Inflammatory macrophage treated with lipopolysaccharide for 4 hours (primary cell): ENCODE measurements around the gene CNTFR.
"Not testable (repeated sequence)": the region's sequence is repeated elsewhere in the genome, so short reads cannot be mapped to it uniquely, and the experiment has no call there.

ENCODE experiments used
- DNase-seq: peaks from one replicate; pipeline ENCODE4 v3.0.0-alpha.2; 2020

CNTFR gene

DNA sequence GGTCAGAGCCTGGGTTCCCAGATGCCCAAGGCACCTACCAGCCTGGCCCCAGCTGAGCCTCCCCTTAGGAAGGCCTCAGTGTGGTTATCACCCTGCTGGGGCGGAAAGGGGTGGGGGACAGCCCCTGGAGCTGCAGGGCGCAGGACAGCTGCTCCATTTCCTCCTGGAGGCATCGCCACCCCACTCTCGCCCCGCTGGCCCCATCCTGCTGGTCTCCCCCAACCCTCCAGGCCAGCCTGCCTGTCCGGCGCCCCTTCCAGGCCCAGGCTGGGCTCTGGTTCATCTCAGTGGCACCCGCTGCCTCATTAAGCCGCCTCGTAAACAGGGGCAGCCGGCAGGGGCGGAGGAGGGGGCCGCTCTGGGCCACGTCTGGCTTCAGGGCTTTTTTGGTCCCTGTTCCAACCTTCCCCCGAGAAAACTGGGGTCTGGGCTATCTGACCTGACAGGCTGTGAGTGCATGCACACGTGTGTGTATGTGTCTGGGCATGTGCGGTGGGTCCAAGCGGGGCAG is 36.0 kb downstream of the CNTFR start:
- no peak for DNase-seq

DNA sequence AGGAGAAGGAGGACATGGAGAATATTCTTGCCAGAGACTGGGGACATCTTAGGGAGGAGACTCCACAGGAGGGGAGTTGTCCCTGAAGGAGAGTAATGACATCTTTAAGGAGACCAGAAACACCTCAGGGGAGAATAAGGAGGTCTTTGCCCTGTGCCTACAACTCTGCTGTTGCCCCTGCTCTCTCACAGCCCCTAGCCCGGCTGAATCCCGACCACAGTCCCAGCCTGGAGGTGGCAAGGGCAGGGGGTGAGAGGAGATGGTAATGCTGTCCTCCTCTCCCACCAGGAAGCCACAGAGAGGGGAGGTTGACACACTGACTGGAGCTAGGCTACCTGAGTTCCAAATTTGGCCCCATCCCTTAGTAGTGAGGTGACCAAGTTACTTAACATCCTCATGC is 36.5 kb downstream of the CNTFR start:
- no peak for DNase-seq

DNA sequence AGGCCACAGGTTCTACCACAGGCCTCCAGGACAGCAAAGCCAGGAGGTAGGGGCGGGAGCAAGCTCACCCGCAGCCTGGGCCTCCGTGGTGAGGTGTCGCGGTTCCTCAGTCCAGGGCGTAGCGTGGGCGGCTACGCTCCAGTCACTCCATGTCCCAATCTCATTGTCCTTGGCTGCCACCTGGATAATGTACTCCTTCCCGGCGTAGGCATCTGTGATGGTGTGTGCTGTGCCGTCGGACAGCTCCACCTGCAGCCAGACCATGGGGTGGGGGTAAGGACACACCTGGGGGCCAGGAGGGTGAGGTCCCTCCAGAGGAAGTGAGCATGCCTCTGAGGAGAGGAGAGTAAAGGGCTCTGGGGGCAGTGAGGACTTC is 36.9 kb downstream of the CNTFR start:
- no peak for DNase-seq

DNA sequence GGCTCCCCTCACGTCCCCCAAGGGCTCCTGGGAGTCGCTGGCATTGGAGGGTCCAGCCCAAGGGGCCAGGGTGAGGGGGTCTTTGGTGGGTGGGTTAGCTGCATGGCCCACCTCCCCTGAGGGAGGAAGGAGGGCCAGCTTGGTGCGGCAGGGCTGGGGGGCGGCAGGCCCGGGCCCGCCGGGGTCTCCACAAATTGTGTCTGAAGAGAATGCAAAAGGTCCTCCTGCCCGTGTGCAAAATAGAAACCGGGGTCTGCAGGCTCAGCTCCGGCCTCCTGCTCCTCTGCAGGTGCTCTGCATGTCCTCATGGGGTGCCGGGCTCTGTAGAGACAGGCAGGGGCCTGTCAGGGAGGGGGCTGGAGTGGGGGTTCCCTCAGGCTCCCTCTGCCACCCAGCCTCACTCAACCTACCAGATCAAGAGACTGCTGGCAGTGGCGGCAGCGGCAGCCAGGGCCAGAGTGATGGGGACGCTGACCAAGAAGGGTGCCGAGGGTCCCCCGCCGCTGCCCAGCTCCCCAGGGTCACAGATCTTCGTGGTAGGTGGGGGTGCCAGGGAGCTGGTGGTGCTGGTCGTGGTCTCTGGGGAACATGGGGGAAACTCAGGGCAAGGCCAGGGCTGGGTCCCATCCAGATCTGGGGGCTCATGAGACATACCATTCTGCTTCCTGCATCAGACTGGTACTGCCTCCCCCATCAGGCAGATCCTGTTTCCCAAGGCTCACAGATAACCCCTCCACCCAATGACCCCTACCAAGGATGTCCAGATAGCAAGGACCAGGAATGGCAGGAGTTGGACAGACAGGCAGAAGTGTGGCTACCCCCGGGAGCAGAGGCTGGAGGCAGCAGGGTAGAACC is 37.5 kb downstream of the CNTFR start:
- no peak for DNase-seq

DNA sequence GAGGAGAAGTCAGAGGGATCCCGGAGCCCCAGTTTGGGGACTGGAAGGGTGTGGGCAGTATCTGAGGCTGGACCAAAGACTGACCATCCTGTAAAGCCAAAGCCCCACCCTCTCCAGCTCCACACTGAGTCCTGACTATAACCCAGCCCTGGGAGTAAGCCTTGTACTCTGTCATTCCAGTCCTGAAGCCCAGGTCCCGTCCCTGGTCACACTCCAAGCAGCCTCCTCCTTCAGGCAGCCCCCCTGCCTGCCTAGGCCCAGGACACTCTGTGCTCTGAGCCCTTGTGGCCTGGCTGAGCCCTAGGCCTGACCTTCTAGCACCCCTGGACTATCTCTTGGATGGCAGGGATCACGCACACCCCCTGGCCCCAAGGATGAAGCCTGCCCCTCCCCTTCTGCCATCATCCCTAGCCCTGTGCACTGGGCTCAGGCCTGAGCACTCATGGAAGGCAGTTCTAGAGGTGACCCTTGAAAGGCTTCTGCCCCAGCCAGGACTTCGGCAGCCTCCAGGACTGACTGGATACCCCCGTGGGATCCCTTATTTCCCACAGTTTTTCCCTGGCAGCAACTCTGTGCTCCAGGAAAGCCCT is 38.7 kb downstream of the CNTFR start:
- no peak for DNase-seq

DNA sequence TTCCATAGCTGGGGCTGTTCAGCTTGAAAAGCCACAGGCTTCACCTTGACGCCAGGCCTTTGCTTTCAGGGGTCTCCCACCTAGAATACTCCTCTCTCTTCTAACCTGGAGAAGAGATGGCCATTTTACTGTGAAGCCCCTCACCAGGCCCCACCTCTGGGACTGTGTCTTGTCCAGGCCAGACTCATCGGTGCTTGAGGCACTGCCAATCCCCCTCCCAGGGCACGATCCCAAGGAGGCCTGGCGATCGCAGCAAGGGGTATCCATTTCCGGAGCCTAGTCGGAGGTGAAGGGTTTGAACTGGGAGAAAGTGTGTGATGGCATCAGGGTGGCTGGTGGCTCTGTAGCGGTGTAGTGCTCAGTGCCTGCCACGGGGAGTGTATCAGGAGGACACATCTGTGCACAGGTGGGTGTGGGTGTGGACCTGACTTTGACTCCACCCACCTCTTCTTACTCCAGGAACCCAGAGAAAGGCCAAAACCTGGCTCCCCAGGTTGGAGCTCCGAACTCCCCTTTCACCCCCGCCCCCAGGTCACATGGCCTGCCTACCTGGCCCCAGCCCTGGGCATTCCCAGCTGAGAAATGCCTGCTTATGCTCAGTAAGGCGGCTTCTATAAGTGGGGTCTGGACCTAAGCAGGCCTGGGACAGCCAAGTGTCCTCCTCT is 39.4 kb downstream of the CNTFR start:
- no peak for DNase-seq

DNA sequence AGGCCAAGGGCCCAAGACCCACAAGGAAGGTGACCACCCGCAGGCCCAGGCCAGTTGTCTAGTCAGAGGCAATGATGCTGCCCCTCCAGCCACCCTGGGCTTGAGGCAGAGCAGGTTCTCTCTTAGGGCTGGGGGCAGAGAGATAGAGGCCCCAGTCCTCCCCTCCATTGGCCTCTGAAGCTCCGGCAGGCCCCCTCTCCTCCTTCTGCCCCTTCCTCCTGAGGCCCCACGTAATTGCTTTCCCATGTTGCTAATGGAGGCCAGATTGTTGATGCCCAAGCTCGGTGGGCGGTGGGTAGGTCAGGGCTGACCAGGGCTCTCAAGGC is 40.2 kb downstream of the CNTFR start:
- DNase-seq: no peak

DNA sequence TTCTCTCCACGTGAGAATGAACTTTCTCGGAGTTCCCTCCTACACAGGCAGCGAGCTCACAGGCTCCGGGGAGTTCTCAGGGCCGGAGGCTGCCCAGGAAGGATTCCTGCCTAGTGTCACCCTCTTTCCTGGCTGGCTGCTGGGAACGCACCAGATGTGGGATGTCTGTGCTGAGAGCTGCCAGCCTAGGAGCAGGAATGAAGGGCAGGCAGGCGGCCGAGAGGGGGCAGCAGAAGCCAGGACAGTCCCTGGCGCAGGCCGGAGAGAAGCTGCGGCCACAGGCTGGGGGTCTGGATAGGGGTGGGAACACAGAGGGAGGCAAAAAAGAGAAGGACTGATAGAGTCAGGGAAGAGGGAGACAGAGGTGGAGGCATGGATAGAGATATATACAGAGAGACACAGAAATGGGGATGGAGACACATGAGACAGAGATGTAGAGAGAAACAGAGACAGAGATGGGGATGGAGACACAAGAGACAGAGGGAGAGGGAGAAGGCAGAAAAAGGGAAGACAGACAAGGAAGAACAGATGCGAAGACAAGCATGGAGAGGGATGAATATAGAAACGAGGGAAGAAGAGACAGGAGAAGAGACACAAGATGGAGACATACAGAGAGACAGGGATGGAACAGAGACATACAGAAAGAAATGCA is 41.4 kb downstream of the CNTFR start:
- DNase-seq: peak; percentile 39

DNA sequence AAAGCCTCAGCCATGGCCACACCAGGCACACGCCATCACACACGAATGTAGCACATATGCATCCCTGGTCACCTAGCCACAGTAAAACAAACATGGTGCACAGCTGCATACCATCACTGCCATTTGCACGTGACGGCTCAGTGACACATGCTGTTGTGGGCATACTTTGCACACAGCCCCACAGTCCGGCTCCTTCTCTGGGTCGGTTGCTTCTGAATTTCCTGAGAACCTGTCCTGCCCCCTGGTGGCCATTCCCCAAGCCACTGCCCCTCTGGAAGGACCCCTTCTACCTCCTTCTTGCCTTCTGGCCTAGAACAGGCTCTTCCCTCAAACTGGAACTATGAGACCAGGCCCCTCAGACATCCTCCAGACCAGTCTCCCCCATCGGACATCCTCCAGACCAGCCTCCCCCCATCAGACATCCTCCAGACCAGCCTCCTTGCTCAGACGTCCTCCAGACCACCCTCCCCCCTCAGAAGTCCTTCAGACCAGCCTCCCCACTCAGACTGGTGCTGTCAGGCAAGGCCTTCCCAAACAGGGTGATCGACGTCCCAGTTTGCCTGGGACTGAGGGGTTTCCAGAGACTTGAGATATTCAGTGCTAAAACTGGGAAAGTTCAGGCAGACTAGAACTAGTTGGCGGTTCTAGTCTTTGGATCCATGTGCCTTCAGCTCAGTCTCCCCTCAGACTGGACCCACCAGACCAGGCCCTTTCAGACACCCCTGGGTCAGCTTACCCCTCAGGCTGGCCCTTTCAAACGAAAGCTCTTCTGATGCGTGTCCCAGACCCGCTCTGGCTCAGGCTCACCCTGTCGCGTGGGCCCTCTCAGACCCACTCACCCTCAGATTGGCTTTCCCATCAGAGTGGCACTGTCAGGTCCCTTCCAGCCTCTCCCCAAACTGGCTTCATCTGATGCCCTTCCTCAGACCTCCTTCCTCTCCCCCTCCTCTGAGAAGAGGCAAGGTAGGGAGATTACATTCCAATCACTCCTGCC is 42.4 kb downstream of the CNTFR start:
- peak; percentile 63 for DNase-seq

DNA sequence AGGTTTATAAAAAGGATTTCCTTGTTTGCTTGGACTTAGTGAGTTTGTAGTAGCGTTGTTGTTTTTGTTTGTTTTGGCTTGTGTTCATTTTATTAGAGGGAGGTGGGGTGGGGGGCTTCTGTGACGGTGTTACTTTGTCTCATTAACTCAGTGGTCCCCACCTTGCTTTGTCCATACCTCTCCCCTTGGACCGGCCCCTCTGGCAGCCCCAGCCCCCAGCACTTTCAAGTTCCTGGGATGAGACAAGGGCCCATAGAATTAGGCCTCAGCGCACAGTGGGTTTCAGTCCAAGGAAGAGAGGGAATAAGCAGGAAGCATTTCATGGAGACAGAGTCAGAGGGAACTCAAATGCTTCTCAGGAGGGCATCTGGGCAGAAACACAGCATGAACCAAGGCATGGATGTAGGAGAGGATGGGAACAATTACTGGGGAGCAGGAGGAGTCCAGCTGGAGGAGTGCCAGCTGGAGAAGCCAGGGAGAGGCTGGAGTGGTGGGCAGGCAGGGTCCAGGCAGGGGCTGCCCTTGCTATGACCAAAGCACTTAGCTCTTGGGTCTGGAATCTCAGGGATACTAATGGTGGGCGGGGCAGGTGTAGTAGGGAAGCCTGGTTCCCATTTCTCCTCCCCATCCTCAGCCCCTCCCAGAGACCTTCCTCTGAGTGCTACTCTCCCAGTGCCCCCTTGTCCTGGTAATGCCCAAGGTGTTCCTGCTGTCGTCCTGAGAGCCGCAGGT is 43.3 kb downstream of the CNTFR start:
- no peak for DNase-seq

DNA sequence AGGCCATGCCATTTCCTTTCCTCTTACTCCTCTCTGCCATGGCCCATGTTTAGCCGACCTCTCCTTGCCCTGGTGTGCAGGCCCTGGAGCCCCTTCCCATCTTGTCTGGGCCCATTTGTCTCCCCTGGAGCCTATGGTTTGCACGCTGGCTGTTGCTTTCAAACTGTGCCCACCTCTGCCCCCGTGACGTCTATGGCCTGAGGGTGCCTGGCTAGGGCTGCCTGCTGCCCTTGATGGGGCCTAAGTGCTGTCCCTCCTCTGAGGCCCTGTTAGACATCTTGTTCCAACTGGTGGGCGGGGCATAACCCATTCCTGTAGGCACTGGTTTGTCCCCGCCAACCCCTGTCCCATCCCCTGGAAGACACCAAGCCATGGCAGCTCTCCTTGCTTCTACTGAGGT is 44.0 kb downstream of the CNTFR start:
- no peak for DNase-seq

DNA sequence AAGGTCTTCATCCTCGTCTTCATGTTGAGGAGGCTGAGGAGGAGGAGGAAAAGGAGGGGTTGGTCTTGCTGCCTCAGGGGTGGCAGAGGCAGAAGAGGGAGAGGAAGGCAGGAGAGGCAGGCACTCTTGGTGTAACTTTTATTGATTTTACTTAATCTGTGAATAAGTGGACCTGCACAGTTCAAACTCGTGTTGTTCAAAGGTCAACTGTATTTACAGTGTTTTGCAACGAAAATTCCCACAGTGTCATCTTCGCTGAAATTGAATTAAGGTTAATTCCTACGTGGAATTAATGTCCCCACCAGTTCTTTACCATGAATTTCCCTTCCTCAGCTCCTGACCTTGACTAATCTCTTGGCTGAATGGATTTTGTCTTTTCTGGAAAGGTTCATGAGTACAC is 45.5 kb downstream of the CNTFR start:
- no peak for DNase-seq

DNA sequence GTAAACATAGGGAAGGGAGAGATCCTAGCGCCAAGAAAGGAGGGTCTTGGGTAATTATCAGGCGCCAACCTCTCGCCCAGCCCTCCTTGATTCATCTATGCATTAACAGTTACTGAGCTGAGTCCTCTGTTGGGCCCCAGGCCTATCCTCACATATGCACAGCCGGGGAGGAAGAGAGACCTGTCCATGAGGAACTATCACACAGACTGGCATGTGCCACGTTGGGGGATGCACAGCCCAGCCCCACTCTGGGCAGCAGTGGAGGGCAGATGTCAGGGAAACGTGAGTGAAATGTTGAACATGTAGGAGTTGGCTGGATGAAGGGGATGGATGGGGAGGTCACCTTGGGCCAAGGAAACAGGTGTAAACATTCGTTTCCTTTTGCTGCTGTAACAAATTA is 48.0 kb downstream of the CNTFR start:
- DNase-seq: no peak

DNA sequence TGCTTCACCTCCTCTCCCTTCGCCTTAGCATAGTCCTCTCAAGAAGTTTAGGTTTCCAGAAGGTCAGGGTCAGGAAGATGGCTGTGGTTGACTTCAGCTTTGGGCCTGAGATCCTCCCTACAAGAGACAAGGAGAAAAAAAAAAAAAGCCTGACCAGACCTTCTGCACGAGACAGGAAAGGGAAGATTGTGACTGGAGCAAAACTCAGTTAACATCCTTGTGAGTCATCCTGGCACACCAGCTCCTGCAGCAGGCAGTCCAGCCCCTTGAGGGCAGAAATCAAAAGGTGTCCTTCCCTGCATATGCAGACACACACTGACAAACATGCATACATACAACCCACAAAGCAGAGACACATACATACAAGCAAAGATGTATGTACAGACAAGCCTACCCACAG is 48.7 kb downstream of the CNTFR start:
- no peak for DNase-seq

DNA sequence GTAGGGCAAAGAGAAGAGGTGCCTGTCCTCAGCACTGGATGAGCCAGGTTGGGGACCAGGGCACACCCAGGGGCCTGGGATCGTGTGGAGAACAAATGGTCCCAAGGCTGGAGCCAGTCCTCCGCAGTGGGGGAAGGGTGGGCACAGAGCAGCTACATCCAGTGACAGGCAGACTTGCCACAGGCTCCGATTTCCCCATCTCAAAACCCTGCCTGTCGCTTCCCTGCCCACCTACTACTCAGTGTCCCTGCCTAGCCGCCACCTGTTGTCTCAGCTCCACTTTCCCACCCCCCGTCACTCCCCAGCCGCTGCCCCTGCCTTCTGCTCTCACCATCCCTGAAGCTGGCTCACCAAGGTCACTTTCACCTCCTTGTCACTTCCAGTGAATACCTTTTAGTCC is 52.8 kb downstream of the CNTFR start:
- DNase-seq: no peak

DNA sequence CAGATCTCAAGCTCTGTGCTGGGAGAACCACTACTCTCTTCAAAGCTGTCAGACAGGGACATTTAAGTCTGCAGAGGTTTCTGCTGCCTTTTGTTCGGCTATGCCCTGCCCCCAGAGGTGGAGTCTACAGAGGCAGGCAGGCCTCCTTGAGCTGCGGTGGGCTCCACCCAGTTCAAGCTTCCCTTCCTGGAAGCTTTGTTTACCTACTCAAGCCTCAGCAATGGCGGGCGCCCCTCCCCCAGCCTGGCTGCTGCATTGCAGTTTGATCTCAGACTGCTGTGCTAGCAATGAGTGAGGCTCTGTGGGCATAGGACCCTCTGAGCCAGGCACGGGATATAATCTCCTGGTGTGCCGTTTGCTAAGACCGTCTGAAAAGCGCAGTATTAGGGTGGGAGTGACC is 57.5 kb downstream of the CNTFR start:
- not testable (repeated sequence) for DNase-seq

DNA sequence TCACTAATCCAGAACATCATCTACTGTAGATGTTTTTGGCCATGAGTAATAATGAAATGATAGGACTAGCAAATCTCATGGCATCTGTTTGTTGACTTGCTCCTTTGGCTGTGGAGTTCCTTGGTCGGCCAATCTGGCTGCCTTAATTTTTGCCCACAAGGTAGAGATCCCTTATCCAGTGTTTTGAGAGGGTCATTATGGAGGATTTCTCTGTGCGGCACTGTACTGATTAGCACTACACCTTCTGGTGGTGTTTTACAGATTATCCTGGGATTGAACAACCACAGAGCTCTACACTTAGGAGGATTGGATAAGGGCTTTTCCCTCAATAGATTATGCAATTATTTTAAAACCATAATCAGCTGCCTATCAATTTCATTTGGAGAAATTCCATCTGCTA is 63.5 kb downstream of the CNTFR start:
- DNase-seq: no peak

DNA sequence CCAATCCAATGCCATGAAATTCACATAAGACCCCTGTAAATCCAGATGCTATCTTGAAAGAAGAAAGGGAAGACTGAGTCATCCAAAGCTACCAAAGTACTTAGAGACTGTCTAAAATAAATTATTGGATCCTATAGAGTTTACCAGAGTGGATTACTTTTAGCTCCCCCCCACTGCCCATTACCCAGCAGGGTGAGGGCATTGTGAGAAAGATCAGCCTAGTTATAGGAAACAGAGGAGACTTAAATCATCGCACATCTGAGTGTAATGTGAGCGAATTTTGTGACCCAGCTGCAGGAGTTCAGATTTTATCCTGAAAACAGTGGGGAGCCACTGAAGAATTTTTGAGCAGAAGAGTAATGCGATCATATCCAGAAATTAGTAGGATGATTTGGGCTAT is 65.2 kb downstream of the CNTFR start:
- no peak for DNase-seq

DNA sequence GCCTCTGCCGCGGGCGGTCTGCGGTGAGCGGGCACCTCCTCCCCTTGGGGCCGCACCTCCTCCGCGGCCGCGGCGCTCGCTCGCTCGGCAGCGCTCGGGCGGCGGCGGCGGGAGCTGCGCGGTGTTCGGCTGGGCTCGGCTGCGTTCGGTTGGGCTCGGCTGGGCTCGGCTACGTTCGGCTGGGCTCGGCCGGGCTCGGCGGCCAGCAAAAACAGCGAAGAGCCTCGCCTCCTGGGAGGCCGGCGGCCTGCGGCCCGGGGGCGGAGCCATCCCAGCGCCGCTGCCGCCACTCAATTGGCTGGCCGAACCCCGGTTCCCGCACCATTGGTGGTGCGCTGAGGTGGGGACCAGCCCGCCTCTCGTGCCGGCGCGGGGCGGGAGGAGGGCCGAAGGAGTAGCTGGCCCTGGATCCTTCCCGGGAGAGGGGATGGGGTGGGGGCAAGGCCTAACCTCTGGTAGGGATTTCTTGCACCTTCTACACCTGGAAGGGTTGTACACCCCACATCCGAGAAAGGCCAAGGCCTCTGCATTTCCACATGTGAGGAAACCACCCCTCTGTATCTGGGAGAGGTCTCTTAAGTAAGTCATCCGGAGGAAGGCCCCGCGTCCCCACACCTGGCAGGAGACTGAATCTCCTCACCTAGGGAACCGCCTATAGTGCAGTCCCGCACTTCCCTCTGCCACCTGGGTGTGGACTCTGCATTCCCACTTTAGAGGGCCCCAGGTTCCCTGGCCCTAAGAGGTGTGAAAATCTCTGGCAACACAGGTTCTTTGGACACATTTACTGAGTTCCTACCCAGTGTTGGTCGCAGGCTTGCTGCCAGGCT is 66.3 kb downstream of the CNTFR start, which contains the start of gene ENHO:
Gene ENHO (minus strand): TSS at position 20 of the 827 bp plus-strand sequence. CDS start 1,295 bp downstream, outside the sequence.
- peak; percentile 86 for DNase-seq

DNA sequence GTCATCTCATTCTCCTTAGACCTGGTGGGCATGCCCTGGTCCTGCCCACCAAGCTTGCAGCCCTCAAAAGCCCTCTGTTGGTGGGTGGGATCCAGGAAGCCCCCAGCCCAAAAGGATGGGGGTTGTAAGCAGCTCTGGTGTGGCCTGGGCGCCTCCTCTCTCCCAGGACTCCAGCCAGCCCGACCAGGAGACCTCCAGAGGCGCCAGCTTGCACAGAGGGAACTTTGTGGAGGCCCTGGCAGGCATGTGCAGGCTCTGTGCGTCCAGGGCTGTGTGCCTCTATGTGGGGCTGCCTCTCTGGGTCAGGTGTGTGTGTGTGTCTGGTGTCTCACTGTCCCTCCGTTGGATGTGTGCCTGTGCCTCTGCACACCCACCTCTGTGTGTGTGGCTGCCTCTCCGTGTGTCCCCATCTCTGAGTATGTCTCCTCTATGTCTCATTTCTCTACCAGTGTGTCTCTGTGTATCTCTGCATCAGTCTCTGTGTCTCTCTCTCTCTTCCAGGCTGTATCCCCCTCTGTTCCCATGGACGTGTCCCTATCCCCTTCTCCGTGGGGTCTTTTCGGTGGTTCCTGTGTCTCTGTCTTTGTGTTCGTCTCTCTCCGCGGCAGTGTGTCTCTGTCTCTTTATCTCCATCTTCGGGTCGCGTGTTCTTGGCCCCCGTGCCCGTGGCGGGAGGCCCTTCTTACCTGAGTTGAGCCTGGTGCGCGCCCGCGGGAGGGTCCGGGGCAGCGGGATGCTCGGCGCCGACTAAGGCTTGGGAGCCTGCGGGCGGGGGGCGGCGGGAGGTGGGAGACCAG is 67.2 kb downstream of the CNTFR start:
- DNase-seq: no peak
